GM12878 (cell line): Measurements from ENCODE around the gene MYH9. TPM values are rescaled to one million over a fixed set of nuclear protein-coding genes. Genes with fewer than 3 reads are reported as not detected.

Source experiments
- BACH1 ChIP-seq: fragments of 450-650 bp; IDR thresholded peaks from 2 replicates; pipeline ENCODE4 v1.6.1; 2017; ENCODE audit warnings: mild to moderate bottlenecking, borderline replicate concordance
- BCL3 ChIP-seq: IDR thresholded peaks from 2 replicates; pipeline ENCODE4 v1.6.1; 2011; ENCODE audit warnings: borderline replicate concordance, low read depth, mild to moderate bottlenecking, moderate library complexity, low read length; ENCODE audit not compliant: insufficient read depth, poor library complexity, severe bottlenecking
- EGR1 ChIP-seq, 2 experiments: IDR thresholded peaks; 1 replicate in 1 of 2; 2 replicates in 1 of 2; pipeline ENCODE4 v1.6.1; 2011 to 2012; ENCODE audit warnings: low read depth in 2 of 2, low read length in 2 of 2, borderline replicate concordance in 1 of 2, mild to moderate bottlenecking in 1 of 2, moderate library complexity in 1 of 2
- FOS ChIP-seq: IDR thresholded peaks from 3 replicates; pipeline ENCODE4 v1.6.1; 2011; ENCODE audit warnings: borderline replicate concordance; ENCODE audit not compliant: insufficient read length; ENCODE audit errors: extremely low read depth
- IKZF2 ChIP-seq, 2 experiments: fragments of 450-650 bp; IDR thresholded peaks; 2 replicates each; pipeline ENCODE4 v1.6.1; 2017; ENCODE audit warnings: mild to moderate bottlenecking in 2 of 2, moderate library complexity in 2 of 2
- IRF3 ChIP-seq: fragments of 450-650 bp; IDR thresholded peaks from 2 replicates; pipeline ENCODE4 v1.6.1; 2014; ENCODE audit warnings: mild to moderate bottlenecking
- IRF5 ChIP-seq: fragments of 450-650 bp; IDR thresholded peaks from 2 replicates; pipeline ENCODE4 v1.6.1; 2017; ENCODE audit warnings: borderline replicate concordance
- JUNB ChIP-seq: IDR thresholded peaks from 2 replicates; pipeline ENCODE4 v1.6.1; 2016; ENCODE audit warnings: antibody characterized with exemption, mild to moderate bottlenecking
- MAX ChIP-seq: IDR thresholded peaks from 2 replicates; pipeline ENCODE4 v1.6.1; 2012; ENCODE audit warnings: low read depth, low read length, improper control_type of control experiment
- MEF2A ChIP-seq: IDR thresholded peaks from 2 replicates; pipeline ENCODE4 v1.6.1; 2011; ENCODE audit warnings: low read depth, mild to moderate bottlenecking, low read length, moderate library complexity; ENCODE audit not compliant: insufficient read depth
- NKRF ChIP-seq: fragments of 450-650 bp; conservative IDR thresholded peaks from 2 replicates; pipeline ENCODE4 v1.6.1; 2017; ENCODE audit warnings: mild to moderate bottlenecking, moderate library complexity
- NR2C2 ChIP-seq: IDR thresholded peaks from 2 replicates; pipeline ENCODE4 v1.6.1; 2011; ENCODE audit warnings: borderline replicate concordance, low read depth; ENCODE audit not compliant: control insufficient read depth, insufficient read length
- POLR2AphosphoS2 ChIP-seq: IDR thresholded peaks from 2 replicates; pipeline ENCODE4 v1.6.1; 2011; ENCODE audit warnings: low read depth, mild to moderate bottlenecking, low read length, improper control_type of control experiment, moderate library complexity
- RAD51 ChIP-seq: fragments of 450-650 bp; IDR thresholded peaks from 2 replicates; pipeline ENCODE4 v1.6.1; 2016; ENCODE audit warnings: moderate library complexity, mild to moderate bottlenecking, inconsistent platforms
- SMAD1 ChIP-seq: fragments of 450-650 bp; IDR thresholded peaks from 2 replicates; pipeline ENCODE4 v1.6.1; 2018; ENCODE audit warnings: mild to moderate bottlenecking, low read depth; ENCODE audit not compliant: partially characterized antibody
- SREBF1 ChIP-seq: IDR thresholded peaks from 2 replicates; pipeline ENCODE4 v1.6.1; 2012; ENCODE audit warnings: mild to moderate bottlenecking, low read length
- STAT1 ChIP-seq: fragments of 450-650 bp; conservative IDR thresholded peaks from 2 replicates; pipeline ENCODE4 v1.6.1; 2014; ENCODE audit warnings: antibody characterized with exemption, mild to moderate bottlenecking
- TCF12 ChIP-seq: IDR thresholded peaks from 2 replicates; pipeline ENCODE4 v1.6.1; 2011; ENCODE audit warnings: low read depth, mild to moderate bottlenecking, low read length
- ZZZ3 ChIP-seq: IDR thresholded peaks from 2 replicates; pipeline ENCODE4 v1.6.1; 2011; ENCODE audit warnings: low read depth; ENCODE audit not compliant: control insufficient read depth, insufficient read length
- polyA plus RNA-seq, 11 experiments: library from polyadenylated mRNA; depleted of rRNA in 4 of 11; unstranded in 6 of 11; stranded (reverse) in 5 of 11; fragments of >200 nt; fragmentation: Nextera tagmentation in 4 of 11; fragmentation: Illumina TruSeq in 1 of 11; extraction: Ambion mirVana in 4 of 11; extraction: Trizol in 1 of 11; gene quantifications; 1 replicate in 1 of 11; 2 replicates in 10 of 11; pipeline versions ENCODE4 v1.2.1 to v1.2.3, GENCODE V29; 2011 to 2016; ENCODE audit warnings: inconsistent platforms in 2 of 11, missing spikeins in 2 of 11, low read depth in 1 of 11
- total RNA-seq, 4 experiments: library from RNA; depleted of rRNA in 3 of 4; stranded (reverse); fragments of >200 nt in 3 of 4; fragmentation: Illumina TruSeq in 1 of 4; extraction: Trizol in 1 of 4; gene quantifications; 2 replicates each; pipeline versions ENCODE4 v1.2.1 to v1.2.3, GENCODE V29; 2013 to 2021

Gene MYH9
- total and polyA plus RNA-seq, 10 of the 15 experiments (the other 5 are each of a cell fraction or from before 2014, with no cell fraction given): 5.1 to 525 (median 145) TPM

GRCh38 chr22:36386900-36387708, 663 bp downstream of the MYH9 start (continued):
- TF ChIP-seq ZZZ3: no peak
- TF ChIP-seq STAT1: no peak
- TF ChIP-seq RAD51: no peak
- no peak for TF ChIP-seq NR2C2
- no peak for TF ChIP-seq IRF3
- 0 out of 2 replicates have a peak, but pooled peaks have one; percentile 23 for TF ChIP-seq POLR2AphosphoS2
- TF ChIP-seq FOS: no peak
- TF ChIP-seq IRF5: no peak
- TF ChIP-seq MAX: no peak
- no peak for TF ChIP-seq TCF12
- no peak for TF ChIP-seq JUNB
- TF ChIP-seq BCL3: no peak
- peak in 1 of 2 experiments; percentile 54; a peak in 1 of 3 replicates for TF ChIP-seq EGR1 (IDR thresholded peaks at IDR 0.05; ENCODE audit: borderline replicate concordance in 1 of 2, low read depth in 2 of 2, low read length in 2 of 2)
- 0 out of 2 replicates have a peak, but pooled peaks have one; percentile 8 for TF ChIP-seq BACH1
- TF ChIP-seq IKZF2 (IDR thresholded peaks at IDR 0.05): peak; percentile 25 to 38; a peak in 2 of 4 replicates
- TF ChIP-seq SREBF1: 0 out of 2 replicates have a peak, but pooled peaks have one; percentile 20
- TF ChIP-seq MEF2A: no peak
- peak; percentile 44; the same call in 1 of the 2 replicates for TF ChIP-seq NKRF
- TF ChIP-seq SMAD1: no peak
